ENCODE measurements around the gene SLC38A3.

DNA sequence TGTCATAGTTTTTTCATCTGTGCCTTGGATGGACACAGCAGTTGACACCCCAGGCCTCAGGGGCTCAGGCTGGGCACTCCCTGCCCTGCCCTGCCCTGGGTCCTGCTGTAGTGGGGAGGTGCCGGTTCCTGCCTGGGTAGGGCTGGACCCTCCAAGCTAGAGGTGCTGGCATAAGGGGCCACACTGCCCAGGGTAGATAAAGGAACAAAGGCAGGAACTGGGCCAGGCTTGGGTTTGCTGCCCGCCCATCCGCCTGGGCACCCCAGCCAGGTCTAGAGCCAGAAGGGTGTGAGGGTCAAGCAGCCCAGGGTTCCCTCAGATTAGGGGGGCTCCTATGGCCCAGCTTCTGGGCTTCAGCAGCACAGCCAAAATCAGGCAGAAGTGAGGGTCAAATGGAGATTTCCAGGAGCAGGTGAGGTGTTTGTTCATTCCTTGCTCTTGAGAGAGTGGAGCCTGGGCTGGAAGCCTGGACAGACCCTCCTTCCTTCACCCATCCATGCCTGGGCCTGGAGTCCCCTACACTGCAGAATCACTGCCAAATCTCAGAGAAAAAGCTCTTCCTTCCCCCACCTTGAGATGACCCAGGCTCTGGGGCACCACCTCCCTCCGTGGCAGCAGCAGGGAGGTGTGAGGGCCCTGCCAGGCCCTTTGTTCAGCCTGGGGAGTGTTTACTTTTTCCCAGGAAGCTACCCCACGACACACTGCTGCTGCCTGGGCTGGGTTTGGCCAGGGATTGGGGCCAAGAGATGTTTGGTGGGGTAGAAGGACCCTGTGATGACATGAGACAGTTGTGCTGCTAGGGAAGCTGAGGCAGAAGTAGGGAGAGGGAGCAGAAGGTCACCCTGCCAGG, 42.8 kb upstream of the SLC38A3 start:
- TF ChIP-seq, protein P1, sequence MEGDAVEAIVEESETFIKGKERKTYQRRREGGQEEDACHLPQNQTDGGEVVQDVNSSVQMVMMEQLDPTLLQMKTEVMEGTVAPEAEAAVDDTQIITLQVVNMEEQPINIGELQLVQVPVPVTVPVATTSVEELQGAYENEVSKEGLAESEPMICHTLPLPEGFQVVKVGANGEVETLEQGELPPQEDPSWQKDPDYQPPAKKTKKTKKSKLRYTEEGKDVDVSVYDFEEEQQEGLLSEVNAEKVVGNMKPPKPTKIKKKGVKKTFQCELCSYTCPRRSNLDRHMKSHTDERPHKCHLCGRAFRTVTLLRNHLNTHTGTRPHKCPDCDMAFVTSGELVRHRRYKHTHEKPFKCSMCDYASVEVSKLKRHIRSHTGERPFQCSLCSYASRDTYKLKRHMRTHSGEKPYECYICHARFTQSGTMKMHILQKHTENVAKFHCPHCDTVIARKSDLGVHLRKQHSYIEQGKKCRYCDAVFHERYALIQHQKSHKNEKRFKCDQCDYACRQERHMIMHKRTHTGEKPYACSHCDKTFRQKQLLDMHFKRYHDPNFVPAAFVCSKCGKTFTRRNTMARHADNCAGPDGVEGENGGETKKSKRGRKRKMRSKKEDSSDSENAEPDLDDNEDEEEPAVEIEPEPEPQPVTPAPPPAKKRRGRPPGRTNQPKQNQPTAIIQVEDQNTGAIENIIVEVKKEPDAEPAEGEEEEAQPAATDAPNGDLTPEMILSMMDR (IDR thresholded peaks at IDR 0.05): no peak
- no peak for TF ChIP-seq POLR2A (IDR thresholded peaks at IDR 0.05)

Data from Peyer's patch (tissue), 4 donors.